GM19468 (cell line): ENCODE data around the gene PARD6A.
"Not testable (repeated sequence)": the region's sequence is repeated elsewhere in the genome, so short reads cannot be mapped to it uniquely, and the experiment has no call there.

Source experiments
- ATAC-seq: cut with Tn5 transposase; IDR thresholded peaks from one replicate; pipeline ENCODE4 v1.9.1; 2021; ENCODE audit warnings: mild to moderate bottlenecking, moderate library complexity, moderate number of reproducible peaks; ENCODE audit not compliant: unreplicated experiment; ENCODE audit errors: extremely low read depth

PARD6A gene

GRCh38 chr16:67679935-67680897 is 19.5 kb downstream of the PARD6A start:
- ATAC-seq: no peak

DNA sequence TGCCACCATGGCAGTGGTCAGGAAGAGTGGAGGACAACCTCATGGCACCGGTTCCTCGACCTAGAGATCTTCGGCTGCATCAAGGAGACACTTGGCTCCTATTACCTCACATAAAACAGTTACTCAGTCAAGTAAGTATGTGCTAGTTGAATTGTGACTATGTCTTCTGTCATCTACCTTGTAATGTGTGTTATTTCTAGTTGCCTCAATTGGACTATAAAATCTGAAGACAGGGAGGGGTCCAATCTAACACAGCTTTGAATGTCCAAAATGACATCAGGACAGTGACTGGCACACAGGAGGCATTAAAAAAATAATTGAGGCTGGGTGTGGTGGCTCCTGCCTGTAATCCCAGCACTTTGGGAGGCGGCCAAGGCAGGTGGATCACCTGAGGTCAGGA is 23.0 kb downstream of the PARD6A start:
- no peak for ATAC-seq

GRCh38 chr16:67685388-67686112 is 24.8 kb downstream of the PARD6A start:
- ATAC-seq: no peak

DNA sequence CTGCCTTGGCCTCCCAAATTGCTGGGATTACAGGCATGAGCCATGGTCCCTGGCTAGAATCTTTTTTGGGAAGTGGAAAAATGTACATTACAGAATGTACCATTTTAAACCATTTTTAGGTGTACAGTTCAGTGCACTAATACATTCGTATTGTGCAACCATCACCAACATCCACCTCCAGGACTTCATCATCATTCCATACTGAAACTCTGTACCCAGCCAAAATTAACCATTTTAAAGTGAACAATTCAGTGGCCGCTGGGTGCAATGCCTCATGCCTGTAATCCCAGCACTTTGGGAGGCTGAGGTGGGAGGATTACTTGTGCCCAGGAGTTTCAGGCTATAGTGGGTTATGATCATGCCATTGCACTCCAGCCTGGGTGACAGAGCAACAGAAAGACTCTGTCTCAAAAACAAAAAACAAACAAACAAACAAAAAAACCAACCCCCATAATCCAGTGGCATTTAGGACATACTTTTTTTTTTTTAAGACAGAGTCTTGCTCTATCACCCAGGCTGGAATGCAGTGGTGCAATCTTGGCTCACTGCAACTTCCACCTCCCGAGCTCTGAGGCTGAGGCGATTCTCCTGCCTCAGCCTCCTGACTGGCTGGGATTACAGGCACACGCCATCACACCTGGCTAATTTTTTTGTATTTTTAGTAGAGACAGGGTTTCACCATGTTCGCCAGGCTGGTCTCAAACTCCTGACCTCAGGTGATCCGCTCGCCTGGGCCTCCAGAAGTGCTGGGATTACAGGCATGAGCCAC is 32.9 kb downstream of the PARD6A start:
- ATAC-seq: not testable (repeated sequence)

DNA sequence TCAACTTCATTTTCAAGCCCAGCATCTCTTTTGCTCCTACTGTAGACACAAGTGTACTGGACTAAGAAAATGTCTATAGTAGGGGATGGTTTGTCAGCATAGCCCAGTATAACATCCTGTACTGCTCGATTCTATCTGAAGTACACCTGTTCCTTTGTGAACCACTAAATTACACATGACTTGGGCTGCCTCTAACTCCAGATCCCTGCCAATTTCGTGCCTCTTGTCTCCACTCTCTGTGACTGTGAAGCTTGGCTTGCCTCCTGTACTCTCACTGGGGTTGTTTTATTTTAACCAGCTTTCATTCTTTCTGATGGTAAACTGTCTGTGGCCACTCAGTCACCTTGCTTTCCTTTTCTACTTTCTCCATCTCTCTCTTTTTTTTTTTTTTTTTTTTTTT is 33.9 kb downstream of the PARD6A start:
- no peak for ATAC-seq

- ATAC-seq: no peak
Observed at GRCh38 chr16:67697422-67698185, 36.8 kb downstream of the PARD6A start.

DNA sequence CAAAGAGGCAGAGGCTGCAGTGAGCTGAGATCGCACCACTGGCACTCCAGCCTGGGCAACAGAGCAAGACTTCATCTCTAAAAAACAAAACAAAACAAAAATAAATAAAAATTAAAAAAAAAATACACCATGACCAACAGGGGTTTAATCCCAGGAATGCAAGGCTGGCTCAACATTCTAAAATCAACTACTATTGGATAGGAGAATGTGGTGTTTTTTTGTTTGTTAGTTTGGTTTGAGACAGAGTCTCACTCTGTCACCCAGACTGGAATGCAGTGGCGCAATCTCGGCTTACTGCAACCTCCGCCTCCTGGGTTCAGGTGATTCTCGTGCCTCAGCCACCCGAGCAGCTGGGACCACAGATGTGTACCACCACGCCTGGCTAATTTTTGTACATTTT is 38.5 kb downstream of the PARD6A start:
- no peak for ATAC-seq

GRCh38 chr16:67701420-67701819 is 40.7 kb downstream of the PARD6A start:
- ATAC-seq: no peak

- ATAC-seq: no peak
Observed at GRCh38 chr16:67702130-67702529, 41.4 kb downstream of the PARD6A start.

GRCh38 chr16:67703626-67704025 is 42.9 kb downstream of the PARD6A start:
- ATAC-seq: no peak

DNA sequence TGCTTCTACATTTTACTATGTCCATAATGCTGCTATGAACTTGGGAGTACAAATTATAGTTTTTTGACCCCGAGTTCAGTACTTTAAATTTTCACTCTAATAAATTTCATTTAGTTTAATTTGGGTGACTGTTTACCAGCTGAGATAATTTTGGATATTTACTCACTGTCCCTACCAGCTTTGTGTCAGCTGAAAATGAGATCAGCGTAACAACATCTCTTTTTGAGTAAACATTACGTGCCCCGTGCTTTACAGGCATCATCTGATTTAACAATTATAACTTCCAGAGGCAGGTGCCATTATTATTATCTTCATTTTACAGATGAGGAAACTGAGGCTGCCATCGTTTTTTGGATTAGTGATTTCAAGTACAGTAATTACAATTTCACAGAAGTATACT is 43.4 kb downstream of the PARD6A start:
- ATAC-seq: no peak

GRCh38 chr16:67707210-67707609 is 46.5 kb downstream of the PARD6A start:
- no peak for ATAC-seq

- ATAC-seq: no peak
Observed at GRCh38 chr16:67707790-67708189, 47.0 kb downstream of the PARD6A start.

DNA sequence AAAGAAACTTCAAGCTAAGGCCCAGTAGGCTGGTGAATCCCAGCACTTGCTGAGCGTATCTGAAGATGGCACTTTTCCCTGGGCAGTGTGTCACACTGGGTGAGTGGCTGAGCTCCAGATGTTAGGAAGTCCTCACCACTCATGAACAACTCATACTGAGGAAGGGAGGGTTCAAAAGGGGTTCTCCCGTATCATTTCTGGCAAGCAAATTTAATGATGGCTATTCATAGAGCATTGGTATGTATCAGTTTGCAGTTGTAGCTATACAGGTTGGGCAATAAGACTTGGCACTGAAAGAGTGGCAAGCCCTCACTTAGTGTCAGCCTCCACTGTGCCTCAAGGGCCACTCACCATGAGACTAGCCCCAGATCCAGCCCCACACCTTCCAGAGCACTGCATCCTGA is 47.6 kb downstream of the PARD6A start:
- ATAC-seq: no peak

DNA sequence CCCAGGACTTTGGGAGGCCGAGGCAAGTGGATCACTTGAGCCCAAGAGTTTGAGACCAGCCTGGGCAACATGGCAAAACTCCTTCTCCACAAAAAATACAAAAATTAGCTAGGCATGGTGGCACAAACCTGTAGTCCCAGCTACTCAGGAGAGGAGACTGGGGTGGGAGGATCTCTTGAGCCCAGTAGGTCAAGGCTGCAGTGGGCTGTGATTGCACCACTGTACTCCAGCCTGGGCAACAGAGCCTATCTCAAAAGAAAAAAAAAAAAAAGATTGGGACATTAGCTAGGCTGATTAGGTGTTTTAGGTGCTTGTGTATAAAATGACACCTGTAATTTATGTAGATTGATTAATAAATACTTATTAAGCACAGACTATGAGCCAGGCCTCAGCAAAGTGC is 48.3 kb downstream of the PARD6A start:
- no peak for ATAC-seq

- no peak for ATAC-seq
Observed at GRCh38 chr16:67710607-67711006, 49.8 kb downstream of the PARD6A start.
